ENCODE measurements around the gene CENPC. TPM values are rescaled to one million over a fixed set of nuclear protein-coding genes. Genes with fewer than 3 reads are reported as not detected.
"Not testable (repeated sequence)": the region's sequence is repeated elsewhere in the genome, so short reads cannot be mapped to it uniquely, and the experiment has no call there.

CENPC gene
- total and polyA plus RNA-seq, 2 donors (not counting 1 experiment from before 2014, with no cell fraction given), result 7.6 to 15.4 TPM

GRCh38 chr4:67447873-67448272 is 97.4 kb downstream of the CENPC start:
- no peaks in the 10 kb centered on the region for H3K9me3 ChIP-seq (ENCODE audit: control insufficient read depth, insufficient read depth, low read depth, low read length)
- no peak overlapping the region for H2AFZ ChIP-seq (ENCODE audit: low read length)
- H4K20me1 ChIP-seq (ENCODE audit: control insufficient read depth, extremely low read depth, insufficient read depth, low read length), result no peaks in the 10 kb centered on the region
- H3K4me1 ChIP-seq (ENCODE audit: control insufficient read depth, extremely low read depth, insufficient read depth, low read length), result no peaks in the 10 kb centered on the region
- H3K27ac ChIP-seq (ENCODE audit: insufficient read depth, low read length), result no peak overlapping the region
- DNase-seq (ENCODE audit: low read depth in 2 of 2), result no peak
- no peaks in the 10 kb centered on the region for H3K79me2 ChIP-seq (ENCODE audit: control insufficient read depth, insufficient read depth, low read length)
- TF ChIP-seq EZH2 (IDR thresholded peaks at IDR 0.05; ENCODE audit: low read length, missing control alignments) (no peak), CTCF (conservative IDR thresholded peaks at IDR 0.05 in 1 of 2, IDR thresholded peaks at IDR 0.05 in 1 of 2; ENCODE audit: low read depth in 1 of 2, low read length in 2 of 2) (no peak)
- no peaks in the 10 kb centered on the region for H3K27me3 ChIP-seq (ENCODE audit: control insufficient read depth, insufficient read depth, low read length)
- H3K36me3 ChIP-seq (ENCODE audit: control insufficient read depth, insufficient read depth, low read length), result no peaks in the 10 kb centered on the region
- no peak overlapping the region for H3K9ac ChIP-seq (ENCODE audit: insufficient read depth, low read length)
- H3K4me3 ChIP-seq (replicated peaks in 1 of 4; ENCODE audit: control extremely low read depth in 1 of 4, insufficient read depth in 1 of 4, low read depth in 3 of 4, low read length in 4 of 4), result no peak overlapping the region
- no peak overlapping the region for H3K4me2 ChIP-seq (ENCODE audit: extremely low read depth, insufficient read depth, low read length)

GRCh38 chr4:67446811-67447210 is 98.5 kb downstream of the CENPC start:
- Histone ChIP-seq H3K36me3 (ENCODE audit: control insufficient read depth, insufficient read depth, low read length) (no peaks in the 10 kb centered on the region), H3K27me3 (ENCODE audit: control insufficient read depth, insufficient read depth, low read length) (no peaks in the 10 kb centered on the region), H3K79me2 (ENCODE audit: control insufficient read depth, insufficient read depth, low read length) (no peaks in the 10 kb centered on the region), H2AFZ (ENCODE audit: low read length) (no peak overlapping the region), H3K4me3 (replicated peaks in 1 of 4; ENCODE audit: control extremely low read depth in 1 of 4, insufficient read depth in 1 of 4, low read depth in 3 of 4, low read length in 4 of 4) (no peak overlapping the region), H3K9me3 (ENCODE audit: control insufficient read depth, insufficient read depth, low read depth, low read length) (no peaks in the 10 kb centered on the region), H3K27ac (ENCODE audit: insufficient read depth, low read length) (no peak overlapping the region), H3K4me1 (ENCODE audit: control insufficient read depth, extremely low read depth, insufficient read depth, low read length) (no peaks in the 10 kb centered on the region), H4K20me1 (ENCODE audit: control insufficient read depth, extremely low read depth, insufficient read depth, low read length) (no peaks in the 10 kb centered on the region), H3K4me2 (ENCODE audit: extremely low read depth, insufficient read depth, low read length) (no peak overlapping the region), H3K9ac (ENCODE audit: insufficient read depth, low read length) (no peak overlapping the region)
- TF ChIP-seq EZH2 (IDR thresholded peaks at IDR 0.05; ENCODE audit: low read length, missing control alignments), result no peak
- TF ChIP-seq CTCF (conservative IDR thresholded peaks at IDR 0.05 in 1 of 2, IDR thresholded peaks at IDR 0.05 in 1 of 2; ENCODE audit: low read depth in 1 of 2, low read length in 2 of 2), result no peak
- no peak for DNase-seq (ENCODE audit: low read depth in 2 of 2)

- not testable (repeated sequence) for H3K4me2 ChIP-seq (ENCODE audit: extremely low read depth, insufficient read depth, low read length)
Measured at GRCh38 chr4:67445881-67446280, 99.4 kb downstream of the CENPC start.

More at GRCh38 chr4:67445881-67446280, 99.4 kb downstream of the CENPC start:
- not testable (repeated sequence) for H2AFZ ChIP-seq (ENCODE audit: low read length); H3K4me3 ChIP-seq (replicated peaks in 1 of 4; ENCODE audit: control extremely low read depth in 1 of 4, insufficient read depth in 1 of 4, low read depth in 3 of 4, low read length in 4 of 4); H3K9ac ChIP-seq (ENCODE audit: insufficient read depth, low read length); H4K20me1 ChIP-seq (ENCODE audit: control insufficient read depth, extremely low read depth, insufficient read depth, low read length); H3K27ac ChIP-seq (ENCODE audit: insufficient read depth, low read length); H3K79me2 ChIP-seq (ENCODE audit: control insufficient read depth, insufficient read depth, low read length); DNase-seq (ENCODE audit: low read depth in 2 of 2); H3K36me3 ChIP-seq (ENCODE audit: control insufficient read depth, insufficient read depth, low read length); H3K9me3 ChIP-seq (ENCODE audit: control insufficient read depth, insufficient read depth, low read depth, low read length); H3K27me3 ChIP-seq (ENCODE audit: control insufficient read depth, insufficient read depth, low read length); H3K4me1 ChIP-seq (ENCODE audit: control insufficient read depth, extremely low read depth, insufficient read depth, low read length)

All from fibroblast of lung (primary cell).